ENCODE data around the gene ANKS1A. TPM values are rescaled to one million over a fixed set of nuclear protein-coding genes. Genes with fewer than 3 reads are reported as not detected.

The ANKS1A gene
- total and polyA plus RNA-seq, 2 experiments from 2014 or later: 12.1 to 31.9 TPM

GRCh38 chr6:35059596-35060345 is 170.7 kb downstream of the ANKS1A start:
- no peaks in the 10 kb centered on the region for H3F3A ChIP-seq (replicated peaks; ENCODE audit: low read depth)
- no peak overlapping the region for H3K4me3 ChIP-seq
- no peak overlapping the region for H3K4me3 Mint-ChIP-seq
- no peaks in the 10 kb centered on the region for H3K79me2 ChIP-seq (replicated peaks; ENCODE audit: insufficient read depth)
- ATAC-seq: peak; percentile 33
- H3K9me2 ChIP-seq (ENCODE audit: insufficient read depth): no peaks in the 10 kb centered on the region
- no peaks in the 10 kb centered on the region for H3K27me3 ChIP-seq (ENCODE audit: insufficient read depth)
- H3K27me3 Mint-ChIP-seq (ENCODE audit: insufficient read depth, low read depth, poor library complexity): peaks cover 14% of the 10 kb centered on the region
- no peaks in the 10 kb centered on the region for H3K36me3 ChIP-seq (ENCODE audit: insufficient read depth)
- H4K20me1 ChIP-seq (replicated peaks; ENCODE audit: insufficient read depth): no peaks in the 10 kb centered on the region
- H3K36me3 Mint-ChIP-seq (ENCODE audit: low read depth): peaks cover 14% of the 10 kb centered on the region
- peaks cover 26% of the 10 kb centered on the region for H3K4me1 Mint-ChIP-seq
- H3K4me1 ChIP-seq (ENCODE audit: insufficient read depth): no peaks in the 10 kb centered on the region; the same call in 1 of the 2 replicates
- no peaks in the 10 kb centered on the region for H3K9me3 Mint-ChIP-seq
- H2AFZ ChIP-seq: no peak overlapping the region
- H3K4me2 ChIP-seq: no peak overlapping the region
- H3K27ac ChIP-seq (ENCODE audit: low read depth): no peak overlapping the region
- peak overlapping the region; percentile 59 for H3K27ac Mint-ChIP-seq
- no peak for TF ChIP-seq JUNB (IDR thresholded peaks at IDR 0.05; ENCODE audit: unreplicated experiment)
- peak in 1 of 2 experiments; percentile 14; a peak in 1 of 4 replicates for TF ChIP-seq CTCF (conservative IDR thresholded peaks at IDR 0.05; ENCODE audit: low read depth in 2 of 2)
- TF ChIP-seq POLR2AphosphoS5 (IDR thresholded peaks at IDR 0.05; ENCODE audit: low read depth): no peak
- peak; percentile 28 for DNase-seq (ENCODE audit: low spot score)

- H3K79me2 ChIP-seq (replicated peaks; ENCODE audit: insufficient read depth): no peaks in the 10 kb centered on the region
- DNase-seq (ENCODE audit: low spot score) (no peak), ATAC-seq (no peak)
- no peaks in the 10 kb centered on the region for H3K9me2 ChIP-seq (ENCODE audit: insufficient read depth)
- H3K4me3 ChIP-seq: no peak overlapping the region
- Mint-ChIP-seq H3K36me3 (ENCODE audit: low read depth) (peaks cover 17% of the 10 kb centered on the region), H3K4me3 (no peak overlapping the region), H3K9me3 (no peaks in the 10 kb centered on the region), H3K4me1 (peaks cover 28% of the 10 kb centered on the region), H3K27ac (no peak overlapping the region), H3K27me3 (ENCODE audit: insufficient read depth, low read depth, poor library complexity) (peaks cover 10% of the 10 kb centered on the region)
- H3K4me2 ChIP-seq: no peak overlapping the region
- no peak for TF ChIP-seq CREB1 (CRISPR knock-in tag; IDR thresholded peaks at IDR 0.05; ENCODE audit: low read depth)
- TF ChIP-seq, protein P1, sequence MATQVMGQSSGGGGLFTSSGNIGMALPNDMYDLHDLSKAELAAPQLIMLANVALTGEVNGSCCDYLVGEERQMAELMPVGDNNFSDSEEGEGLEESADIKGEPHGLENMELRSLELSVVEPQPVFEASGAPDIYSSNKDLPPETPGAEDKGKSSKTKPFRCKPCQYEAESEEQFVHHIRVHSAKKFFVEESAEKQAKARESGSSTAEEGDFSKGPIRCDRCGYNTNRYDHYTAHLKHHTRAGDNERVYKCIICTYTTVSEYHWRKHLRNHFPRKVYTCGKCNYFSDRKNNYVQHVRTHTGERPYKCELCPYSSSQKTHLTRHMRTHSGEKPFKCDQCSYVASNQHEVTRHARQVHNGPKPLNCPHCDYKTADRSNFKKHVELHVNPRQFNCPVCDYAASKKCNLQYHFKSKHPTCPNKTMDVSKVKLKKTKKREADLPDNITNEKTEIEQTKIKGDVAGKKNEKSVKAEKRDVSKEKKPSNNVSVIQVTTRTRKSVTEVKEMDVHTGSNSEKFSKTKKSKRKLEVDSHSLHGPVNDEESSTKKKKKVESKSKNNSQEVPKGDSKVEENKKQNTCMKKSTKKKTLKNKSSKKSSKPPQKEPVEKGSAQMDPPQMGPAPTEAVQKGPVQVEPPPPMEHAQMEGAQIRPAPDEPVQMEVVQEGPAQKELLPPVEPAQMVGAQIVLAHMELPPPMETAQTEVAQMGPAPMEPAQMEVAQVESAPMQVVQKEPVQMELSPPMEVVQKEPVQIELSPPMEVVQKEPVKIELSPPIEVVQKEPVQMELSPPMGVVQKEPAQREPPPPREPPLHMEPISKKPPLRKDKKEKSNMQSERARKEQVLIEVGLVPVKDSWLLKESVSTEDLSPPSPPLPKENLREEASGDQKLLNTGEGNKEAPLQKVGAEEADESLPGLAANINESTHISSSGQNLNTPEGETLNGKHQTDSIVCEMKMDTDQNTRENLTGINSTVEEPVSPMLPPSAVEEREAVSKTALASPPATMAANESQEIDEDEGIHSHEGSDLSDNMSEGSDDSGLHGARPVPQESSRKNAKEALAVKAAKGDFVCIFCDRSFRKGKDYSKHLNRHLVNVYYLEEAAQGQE (IDR thresholded peaks at IDR 0.05; ENCODE audit: unreplicated experiment): no peak
- no peak for TF ChIP-seq EZH2phosphoT487 (IDR thresholded peaks at IDR 0.05; ENCODE audit: unreplicated experiment)
- no peak for TF ChIP-seq NANOG (IDR thresholded peaks at IDR 0.05; ENCODE audit: borderline replicate concordance)
- TF ChIP-seq, protein P2, sequence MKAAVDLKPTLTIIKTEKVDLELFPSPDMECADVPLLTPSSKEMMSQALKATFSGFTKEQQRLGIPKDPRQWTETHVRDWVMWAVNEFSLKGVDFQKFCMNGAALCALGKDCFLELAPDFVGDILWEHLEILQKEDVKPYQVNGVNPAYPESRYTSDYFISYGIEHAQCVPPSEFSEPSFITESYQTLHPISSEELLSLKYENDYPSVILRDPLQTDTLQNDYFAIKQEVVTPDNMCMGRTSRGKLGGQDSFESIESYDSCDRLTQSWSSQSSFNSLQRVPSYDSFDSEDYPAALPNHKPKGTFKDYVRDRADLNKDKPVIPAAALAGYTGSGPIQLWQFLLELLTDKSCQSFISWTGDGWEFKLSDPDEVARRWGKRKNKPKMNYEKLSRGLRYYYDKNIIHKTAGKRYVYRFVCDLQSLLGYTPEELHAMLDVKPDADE (IDR thresholded peaks at IDR 0.05): no peak
- H3K27me3 ChIP-seq (ENCODE audit: insufficient read depth): no peaks in the 10 kb centered on the region
- no peaks in the 10 kb centered on the region for H4K20me1 ChIP-seq (replicated peaks; ENCODE audit: insufficient read depth)
- H3F3A ChIP-seq (replicated peaks; ENCODE audit: low read depth): no peaks in the 10 kb centered on the region
- no peak overlapping the region for H3K27ac ChIP-seq (ENCODE audit: low read depth)
- H2AFZ ChIP-seq: no peak overlapping the region
- no peaks in the 10 kb centered on the region; the same call in 1 of the 2 replicates for H3K4me1 ChIP-seq (ENCODE audit: insufficient read depth)
- H3K36me3 ChIP-seq (ENCODE audit: insufficient read depth): no peaks in the 10 kb centered on the region
These were observed 172.1 kb downstream of the ANKS1A start for GRCh38 chr6:35061102-35061615.

Measured in GM23338 (cell line).